Measurements from ENCODE around the gene TFAP2C.

The TFAP2C gene

DNA sequence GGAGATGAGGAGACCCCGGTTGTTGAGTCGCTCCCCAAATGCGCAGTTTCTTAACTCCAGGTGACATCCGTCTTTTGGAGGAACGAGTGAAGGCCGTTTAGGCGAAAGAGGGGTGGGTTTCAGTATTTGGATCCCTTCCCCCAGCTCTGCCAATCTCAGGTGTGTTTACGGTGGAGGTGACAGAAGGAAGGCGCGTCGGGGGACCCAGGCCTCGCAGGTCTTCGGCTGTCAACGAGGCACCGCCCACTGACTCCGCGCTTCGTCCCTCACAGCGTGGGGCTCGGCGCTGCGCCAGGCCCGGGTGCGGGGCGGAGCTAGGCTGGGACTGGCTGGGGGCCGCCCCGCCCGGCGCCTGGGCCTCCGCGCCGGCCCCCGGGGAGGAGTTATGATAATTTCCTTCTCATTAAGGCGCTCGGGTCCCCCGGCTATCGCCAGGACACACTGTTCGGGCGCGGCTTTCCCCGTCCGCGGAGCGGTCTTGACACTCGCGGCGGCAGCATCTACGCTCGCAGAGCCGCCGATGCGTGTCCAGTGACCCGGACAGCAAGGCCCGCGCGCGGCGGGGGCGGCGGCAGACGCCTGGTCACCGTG, at the start of gene TFAP2C:
Gene TFAP2C, plus strand, starts transcription at position 434 of the 591 bp plus-strand sequence. CDS start 239 bp downstream, outside the sequence.
- no peak for DNase-seq

DNA sequence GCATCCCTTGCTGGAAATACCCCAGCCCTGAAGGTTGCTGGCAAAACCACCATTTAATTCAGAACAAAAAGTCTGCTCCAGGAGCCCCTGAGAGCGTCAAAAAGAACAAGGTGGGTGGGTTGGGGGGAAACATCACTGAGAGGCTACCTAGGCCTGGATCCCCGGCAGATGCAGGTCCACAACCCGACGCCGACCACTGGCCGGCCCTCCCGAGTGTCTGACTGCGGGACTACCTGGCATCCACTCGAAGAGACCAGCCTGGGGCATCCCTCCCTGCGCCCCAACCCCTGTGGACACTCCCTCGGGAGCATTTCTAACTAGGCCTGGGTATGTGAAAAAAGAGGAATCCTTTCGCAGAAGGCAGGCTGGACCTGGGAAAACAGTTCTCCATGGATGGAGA, 48.9 kb upstream of the TFAP2C start:
- no peak for DNase-seq

DNA sequence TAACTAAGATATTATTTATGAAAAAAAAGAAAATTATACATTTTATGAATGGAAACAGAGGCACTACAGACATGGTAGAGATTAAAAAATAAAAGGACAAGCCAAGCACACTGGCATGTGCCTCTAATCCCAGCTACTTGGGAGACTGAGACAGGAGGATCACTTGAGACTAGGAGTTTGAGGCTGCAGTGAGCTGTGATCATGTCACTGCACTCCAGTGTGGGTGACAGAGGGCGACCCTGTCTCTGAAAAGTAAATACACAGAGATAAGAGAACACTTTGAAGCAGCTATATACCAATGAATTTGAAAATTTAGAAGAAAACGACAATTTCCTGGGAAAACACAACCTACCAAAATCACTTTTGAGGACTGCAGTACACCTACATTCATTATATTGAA, 47.4 kb upstream of the TFAP2C start:
- no peak for DNase-seq

DNA sequence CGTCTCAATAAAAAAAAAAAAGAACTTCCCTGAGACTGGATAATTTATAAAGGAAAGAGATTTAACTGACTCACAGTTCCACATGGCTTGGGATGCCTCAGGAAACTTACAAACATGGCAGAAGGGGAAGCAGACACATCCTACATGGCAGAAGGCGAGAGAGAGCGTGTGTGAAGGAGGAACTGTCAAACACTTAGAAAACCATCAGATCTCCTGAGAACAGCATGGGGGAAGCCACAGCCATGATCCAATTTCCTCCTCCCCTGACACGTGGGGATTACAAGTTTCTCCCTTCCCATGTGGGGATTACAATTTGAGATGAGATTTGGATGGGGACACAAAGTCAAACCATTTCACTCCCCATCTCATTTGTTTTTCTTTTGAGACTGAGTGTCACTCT, 46.6 kb upstream of the TFAP2C start:
- no peak for DNase-seq

DNA sequence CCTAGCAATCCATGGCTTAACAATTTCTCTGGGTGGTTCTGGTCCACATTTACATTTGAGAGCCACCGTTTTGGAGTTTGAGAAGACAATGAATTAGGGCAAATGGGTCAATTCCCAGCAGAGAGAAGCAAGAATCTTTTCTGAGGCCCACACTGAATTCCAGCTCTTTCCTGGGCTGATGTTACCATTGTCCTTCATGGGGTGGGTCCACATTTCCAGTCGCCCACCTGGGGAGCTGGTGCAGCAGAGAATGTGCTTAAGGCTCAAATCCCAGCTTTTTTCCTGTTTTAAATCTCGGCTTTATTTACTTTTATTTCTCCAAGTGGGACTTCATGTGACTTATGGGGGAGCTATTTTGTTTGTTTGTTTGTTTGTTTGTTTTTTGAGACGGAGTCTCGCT, 44.2 kb upstream of the TFAP2C start:
- DNase-seq: no peak

DNA sequence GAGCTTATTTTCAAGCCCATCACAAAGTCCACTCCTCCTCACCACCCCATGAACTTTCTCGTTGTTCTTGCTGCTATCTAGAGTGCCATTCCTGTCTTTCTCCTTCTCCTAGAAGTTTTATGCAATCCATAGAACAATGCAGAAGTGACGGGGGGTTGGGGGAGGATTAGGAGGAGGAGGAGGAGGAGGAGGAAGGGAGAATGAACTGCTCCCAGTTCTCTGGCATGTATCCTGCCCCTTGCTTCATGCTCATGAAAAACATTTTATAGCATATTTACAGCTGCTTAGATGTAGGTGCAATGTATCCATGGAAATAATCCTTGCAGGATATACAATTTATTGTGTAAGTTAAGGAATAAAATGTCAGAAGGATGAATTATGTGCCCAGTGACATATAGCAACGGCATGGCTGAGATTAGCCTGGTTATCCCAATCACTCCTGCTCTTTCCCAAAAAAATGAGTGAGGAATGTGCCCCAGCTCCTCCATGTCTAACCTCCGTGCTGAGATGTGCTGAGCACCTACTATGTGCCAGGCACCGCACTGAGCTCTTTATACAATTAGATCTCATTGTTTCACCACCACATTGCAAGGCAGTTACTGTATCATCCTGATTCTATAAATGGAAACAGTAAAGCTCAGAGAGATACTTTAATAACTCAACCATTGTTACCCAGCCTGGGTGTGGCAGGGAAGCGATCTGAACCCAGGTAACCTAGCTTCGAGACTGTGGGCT, 41.6 kb upstream of the TFAP2C start:
- DNase-seq: no peak

DNA sequence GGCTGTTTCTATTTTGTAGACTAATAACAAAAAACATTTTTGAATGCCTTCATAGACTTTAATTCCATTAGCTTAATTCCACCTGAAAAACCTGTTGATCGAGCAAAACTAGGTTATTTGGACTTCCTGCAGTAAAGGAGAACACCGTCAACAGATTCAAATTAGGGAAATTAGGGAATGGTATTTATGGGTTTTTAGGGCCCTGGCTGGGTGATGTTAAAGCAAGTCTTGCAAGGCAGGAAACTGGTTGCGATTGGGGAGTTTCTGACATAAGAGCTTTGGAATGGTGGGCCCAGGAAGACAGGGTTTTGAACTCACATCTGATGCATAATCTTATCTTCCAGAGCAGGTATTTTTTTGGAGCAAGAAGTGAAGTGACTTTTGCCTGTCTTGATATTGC, 40.1 kb upstream of the TFAP2C start:
- no peak for DNase-seq

DNA sequence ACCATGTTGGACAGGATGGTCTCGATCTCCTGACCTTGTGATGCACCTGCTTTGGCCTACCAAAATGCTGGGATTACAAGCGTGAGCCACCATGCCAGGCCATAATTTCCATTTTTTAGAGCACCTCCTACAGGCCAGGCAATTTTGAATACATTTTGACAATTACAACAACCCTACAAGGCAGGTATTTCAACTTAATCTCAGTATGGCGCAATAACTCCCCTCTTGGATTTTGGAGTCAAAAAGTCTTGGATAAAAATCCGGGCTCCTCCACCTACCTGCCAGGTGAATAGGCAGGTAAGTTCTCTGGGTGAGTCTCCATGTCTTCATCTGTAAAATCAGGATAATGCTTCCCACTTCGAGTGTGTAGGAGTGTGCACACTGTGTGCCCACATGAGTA, 39.5 kb upstream of the TFAP2C start:
- no peak for DNase-seq

DNA sequence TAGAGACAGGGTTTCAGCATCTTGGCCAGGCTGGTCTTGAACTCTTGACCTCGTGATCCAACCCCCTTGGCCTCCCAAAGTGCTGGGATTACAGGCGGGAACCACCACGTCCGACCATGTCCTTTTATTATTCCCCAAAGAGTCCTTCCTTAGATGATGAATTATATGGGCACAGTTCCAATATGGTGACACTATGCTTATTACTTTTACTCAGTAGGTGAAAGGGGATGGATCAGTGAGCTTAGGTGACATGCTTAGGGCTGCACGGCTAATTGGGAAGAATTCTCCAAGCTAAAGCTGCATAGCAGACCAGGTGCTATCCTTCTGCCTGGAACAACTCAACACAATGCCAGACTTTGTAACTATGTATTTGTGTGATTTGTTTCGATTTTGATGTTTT, 38.2 kb upstream of the TFAP2C start:
- no peak for DNase-seq

DNA sequence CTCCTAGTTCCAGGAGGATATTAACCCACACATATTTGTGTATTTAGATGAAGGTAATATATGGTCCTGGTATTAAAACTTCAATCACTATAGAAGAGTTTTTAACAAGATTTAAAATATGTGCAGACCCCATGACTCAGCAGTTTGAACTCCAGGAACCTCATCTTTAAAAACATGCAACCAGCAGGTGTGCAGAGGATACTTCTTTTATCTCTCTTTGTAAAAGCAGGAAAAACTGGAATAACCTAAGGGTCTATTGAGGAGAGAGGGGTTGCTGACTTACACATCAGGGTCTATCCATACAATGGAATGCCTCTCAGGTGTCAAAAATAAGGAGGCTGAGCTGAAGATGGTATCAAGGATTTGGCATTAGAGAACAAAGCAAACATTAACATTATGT, 36.9 kb upstream of the TFAP2C start:
- DNase-seq: no peak

DNA sequence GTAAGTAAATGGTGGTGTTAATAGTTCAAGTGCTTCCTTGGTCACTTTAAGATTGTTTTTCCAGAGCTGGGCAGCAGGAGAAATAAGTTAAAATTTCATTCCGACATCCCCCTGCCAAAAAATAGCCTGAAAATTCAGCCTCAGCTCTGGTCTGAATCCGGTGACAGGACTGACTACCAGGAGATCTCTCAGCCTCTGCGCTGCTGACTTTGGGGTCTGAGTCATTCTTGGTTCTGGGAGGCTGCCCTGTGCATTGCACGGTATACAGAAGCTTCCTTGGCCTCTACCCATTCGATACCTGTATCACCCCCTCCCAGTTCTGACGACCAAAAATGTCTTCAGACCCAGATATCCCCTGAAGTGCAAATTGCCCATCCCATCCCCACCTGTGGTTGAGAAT, 36.3 kb upstream of the TFAP2C start:
- no peak for DNase-seq

DNA sequence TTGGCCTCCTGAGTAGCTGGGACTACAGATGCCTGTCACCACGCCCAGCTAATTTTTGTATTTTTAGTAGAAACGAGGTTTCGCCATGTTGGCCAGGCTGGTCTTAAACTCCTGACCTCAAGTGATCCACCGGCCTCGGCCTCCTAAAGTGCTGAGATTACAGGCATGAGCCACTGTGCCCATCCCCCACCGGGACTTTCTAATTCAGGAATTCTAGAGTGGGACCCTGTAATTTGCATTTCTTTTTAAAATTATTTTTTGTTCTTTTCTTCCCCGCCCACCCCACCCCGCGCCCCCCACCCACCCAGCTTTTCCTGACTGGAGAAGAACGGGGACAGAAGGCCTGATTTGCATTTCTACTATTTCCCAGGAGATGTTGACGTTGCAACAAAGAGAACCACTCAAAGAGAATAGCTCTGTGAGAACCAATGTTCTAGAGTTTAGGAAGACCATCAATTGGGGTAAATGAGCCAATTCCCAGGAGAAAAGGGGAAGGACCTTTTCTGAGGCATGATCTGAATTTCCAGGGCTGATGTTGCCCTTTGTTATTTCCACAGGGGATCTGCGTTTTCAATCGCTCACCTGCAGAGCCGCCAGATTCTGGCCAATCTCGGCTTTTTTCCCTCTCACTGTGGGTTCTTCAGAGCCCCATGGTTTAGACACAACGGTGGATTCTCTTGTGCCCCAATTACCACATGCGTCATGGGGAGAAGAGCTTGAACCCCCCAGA, 33.2 kb upstream of the TFAP2C start:
- no peak for DNase-seq

DNA sequence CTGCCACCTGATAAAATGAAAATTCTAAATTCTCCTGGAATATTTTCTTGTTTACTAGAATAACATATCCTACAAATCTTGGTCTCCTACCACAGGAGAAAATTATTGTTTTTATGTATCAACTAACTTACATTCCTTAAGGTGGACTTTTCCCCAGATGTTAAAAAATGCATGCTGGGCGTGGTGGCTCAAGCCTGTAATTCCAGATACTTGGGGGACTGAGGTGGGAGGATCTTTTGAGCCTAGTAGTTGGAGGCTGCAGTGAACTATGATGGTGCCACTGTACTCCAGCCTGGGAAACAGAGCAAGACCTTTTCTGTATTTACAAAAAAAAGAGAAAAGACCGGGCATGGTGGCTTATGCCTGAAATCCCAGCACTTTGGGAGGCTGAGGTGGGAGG, 27.9 kb upstream of the TFAP2C start:
- DNase-seq: no peak

DNA sequence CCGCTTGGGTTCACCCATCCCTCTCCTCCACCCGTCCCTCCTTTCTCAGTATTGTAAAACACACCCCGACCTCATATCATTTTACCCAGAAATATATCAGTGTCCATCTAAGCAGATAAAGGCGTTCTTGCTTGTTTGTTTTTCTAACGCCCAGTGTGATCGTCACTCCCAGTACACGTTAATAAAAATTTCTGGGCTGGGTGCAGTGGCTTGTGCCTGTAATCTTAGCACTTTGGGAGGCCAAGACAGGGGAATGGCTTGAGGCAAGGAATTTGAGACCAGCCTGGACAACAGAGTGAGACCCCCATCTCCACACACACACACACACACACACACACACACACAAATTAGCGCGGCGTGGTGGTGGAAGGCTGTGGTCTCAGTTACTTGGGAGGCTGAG, 24.4 kb upstream of the TFAP2C start:
- no peak for DNase-seq

DNA sequence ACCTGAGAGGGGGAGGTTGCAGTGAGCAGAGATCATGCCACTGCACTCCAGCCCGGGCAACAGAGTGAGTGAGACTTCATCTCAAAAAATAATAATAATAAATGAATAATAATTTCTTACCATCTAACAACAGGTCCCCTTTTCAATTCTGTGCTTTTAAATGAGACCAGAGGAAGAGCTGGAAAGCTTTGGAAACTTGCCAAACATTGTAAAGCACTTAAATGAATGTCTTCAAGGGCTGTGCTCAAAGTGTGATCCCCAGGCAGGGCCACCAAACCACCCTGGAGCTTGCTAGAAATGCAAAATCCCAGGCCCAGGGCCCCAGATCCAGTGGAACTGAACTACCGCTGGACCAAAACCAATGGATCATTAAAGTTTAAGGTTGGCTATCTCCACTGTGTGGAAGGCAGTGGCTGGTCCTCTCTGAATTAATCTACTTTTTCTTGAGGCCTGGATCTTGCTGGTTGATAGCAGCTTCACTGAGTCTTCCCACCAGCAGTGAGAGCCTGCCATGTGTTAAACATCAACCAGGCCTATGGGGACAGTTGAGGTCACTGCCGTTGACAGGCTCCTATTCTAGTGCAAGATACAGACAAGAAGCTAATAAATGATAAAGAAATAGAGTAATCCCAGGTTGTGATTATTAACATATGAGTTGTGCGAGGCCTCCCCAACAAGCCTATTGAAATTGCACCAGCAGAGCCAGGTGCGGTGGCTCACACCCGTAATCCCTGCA, 23.7 kb upstream of the TFAP2C start:
- no peak for DNase-seq

DNA sequence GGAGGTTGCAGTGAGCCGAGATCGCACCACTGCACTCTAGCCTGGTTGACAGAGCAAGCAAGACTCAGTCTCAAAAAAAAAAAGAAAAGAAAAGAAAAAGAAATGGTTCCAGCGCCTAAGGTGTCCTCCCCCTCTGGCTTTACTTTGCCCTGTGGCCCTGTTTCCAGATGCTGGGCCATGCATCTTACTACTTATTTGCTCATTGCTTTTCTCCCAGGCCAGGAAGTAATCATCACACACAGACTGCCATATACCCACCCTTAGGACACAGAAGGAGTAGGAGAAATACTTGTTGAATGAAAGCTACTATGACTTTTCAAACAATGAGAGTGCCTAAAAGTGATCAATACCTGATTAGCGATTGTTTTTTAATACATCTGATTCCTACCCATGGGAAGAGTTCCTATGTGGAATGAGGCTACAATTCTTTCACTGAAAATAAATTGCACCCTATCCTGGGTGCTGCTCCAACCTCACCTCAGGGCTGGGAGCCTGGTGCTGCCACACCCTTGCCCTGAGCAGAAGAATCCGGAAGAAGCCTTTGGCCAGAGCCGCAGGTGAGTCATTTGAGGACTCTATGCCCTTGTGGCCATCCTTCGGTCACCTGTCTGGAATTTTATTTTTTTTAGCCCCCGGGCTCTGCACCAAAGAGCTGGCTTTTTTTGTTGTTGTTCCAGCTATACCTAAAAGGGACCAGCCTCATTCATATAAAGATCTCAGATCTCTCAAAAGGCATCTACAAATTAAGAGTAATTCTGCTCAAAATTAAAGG, 22.7 kb upstream of the TFAP2C start:
- no peak for DNase-seq

DNA sequence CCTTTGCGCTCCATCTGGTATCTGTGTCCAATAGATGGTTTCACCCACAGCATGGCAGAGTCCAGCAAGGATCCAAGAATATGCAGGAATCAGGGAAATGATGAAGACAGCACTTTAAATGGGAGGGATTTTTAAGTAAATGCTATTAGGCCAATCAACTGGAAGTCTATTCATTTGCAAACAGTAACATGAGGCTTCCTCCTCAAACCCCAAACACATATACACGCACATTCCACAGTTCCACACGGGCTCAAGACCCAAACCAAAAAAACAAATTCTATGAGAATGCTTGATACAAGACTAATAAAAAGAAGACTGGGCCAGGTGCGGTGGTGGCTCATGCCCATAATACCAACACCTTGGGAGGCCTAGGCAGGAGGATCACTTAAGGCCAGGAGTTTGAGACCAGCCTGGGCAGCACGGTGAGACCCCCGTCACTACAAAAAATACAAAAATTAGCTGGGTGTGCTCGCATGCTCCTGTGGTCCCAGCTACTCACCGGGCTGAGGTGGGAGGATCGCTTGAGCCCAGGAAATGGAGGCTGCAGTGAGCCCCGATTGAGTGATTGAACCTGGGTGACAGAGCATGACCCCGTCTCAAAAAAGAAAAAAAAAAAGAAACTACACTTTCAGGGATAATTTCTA, 21.9 kb upstream of the TFAP2C start:
- no peak for DNase-seq

DNA sequence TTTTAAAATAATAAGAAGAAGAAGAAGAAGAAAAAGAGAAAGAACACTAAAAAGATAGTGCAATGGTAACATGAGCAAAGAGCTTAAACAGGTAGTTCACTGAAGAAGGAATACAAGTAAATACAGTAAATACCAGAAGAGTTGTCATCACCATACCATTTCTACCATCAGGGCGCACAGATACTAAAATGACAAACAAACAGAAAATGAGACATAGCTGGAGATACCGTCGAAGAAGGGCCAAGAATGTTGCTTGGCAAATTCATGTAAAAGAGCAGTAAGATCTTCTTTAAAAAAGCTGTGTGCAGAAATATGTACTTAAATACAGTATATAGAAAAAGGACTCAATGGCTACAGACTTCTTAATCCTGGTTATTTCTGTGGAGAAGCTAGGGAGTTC, 20.7 kb upstream of the TFAP2C start:
- no peak for DNase-seq

DNA sequence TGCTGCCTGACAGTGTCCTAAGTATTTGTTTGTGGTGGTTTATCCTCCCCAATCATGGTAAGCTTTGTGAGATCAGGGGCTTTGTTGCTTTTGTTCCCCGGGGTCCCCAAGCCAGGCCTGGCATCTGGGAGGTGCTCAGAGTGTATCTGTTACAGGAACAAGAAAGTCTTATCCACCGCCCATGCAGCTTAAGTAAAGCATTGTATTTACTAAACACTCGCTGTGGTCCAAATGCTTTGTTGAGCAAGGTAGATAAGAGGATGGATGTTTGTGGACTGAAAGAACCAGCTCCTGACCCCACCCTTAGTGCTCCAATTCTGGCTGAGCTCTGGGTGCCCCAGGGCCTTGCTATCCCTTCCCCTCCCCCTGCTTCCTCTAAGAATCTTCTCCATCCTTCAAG, 19.8 kb upstream of the TFAP2C start:
- DNase-seq: no peak

DNA sequence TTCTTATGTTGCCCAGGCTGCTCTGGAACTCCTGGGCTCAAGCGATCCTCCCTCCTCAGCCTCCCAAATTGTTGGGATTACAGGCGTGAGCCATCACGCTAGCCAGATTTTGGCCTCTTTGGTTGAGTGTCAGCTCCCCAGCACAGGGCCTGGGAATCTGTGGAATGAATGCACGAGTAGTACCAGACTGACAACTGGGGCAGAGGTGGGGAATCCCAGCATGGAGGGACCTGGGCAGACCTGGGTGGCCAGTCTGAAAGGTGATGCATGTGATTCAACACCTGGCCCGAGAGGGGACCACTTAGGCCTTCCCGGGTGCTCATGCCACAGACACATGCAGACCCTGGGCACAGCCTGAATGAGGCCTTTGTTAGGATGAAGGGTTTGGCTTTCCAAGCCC, 19.0 kb upstream of the TFAP2C start:
- DNase-seq: no peak

DNA sequence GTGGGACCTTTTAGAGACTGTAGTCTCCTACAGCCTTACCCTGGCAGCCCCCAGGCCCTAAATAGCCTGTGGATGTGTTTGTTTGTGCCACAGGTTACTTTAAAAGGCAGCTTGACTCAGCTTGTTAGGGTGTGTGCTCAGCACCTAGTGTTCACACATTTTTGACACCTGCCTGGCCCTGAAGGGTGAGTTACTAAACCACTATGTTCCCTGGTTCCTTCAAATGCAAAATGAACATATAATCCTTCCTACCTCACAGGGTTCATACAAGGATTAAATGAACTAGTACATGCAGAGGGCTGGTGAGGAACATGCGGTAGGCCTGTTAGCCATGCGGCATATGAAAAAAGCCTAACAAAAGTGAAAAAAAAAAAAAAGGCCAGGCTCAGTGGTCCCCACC, 14.9 kb upstream of the TFAP2C start:
- no peak for DNase-seq

DNA sequence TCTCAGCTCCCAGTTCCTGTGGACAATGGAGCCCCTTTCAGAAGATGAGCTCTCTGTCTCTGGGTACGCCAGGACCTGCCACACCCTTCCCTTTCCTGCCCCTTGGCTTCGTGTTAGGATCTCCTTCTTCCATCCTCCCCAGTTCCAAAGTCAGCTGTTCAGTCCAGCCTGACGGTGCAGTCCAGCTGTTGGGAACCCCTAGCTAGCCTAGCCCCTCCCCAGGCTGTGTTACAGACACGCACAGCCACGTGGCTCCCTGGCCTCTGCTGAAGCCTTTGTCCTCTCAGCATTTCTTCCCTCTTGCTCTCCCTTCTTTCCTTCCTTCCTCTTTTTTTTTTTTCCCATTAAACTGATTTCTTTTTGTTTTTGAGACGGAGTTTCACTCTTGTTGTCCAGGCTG, 12.4 kb upstream of the TFAP2C start:
- DNase-seq: no peak
